Keratinocyte (primary cell): ENCODE data around the gene IDH3A. TPM values are rescaled to one million over a fixed set of nuclear protein-coding genes. Genes with fewer than 3 reads are reported as not detected.

Experiments
- DNase-seq: peaks from one replicate; pipeline ENCODE4 v3.0.0-alpha.2; 2011; ENCODE audit warnings: low read depth, missing footprints, low spot score
- FAIRE-seq: peaks from 2 replicates; lab custom pipeline; 2011; peaks lifted over from hg19 to GRCh38; lab: Jason Lieb, UNC
- H2AFZ ChIP-seq: 2 replicates; pipeline ENCODE4 v1.6.0; 2012; ENCODE audit warnings: low read length, control low read depth, inconsistent platforms; ENCODE audit not compliant: control insufficient read depth
- H3K27ac ChIP-seq: 2 replicates; pipeline ENCODE4 v1.5.1; 2011; ENCODE audit warnings: low read length; ENCODE audit not compliant: control insufficient read depth, insufficient read depth
- H3K27me3 ChIP-seq: 3 replicates; pipeline ENCODE4 v1.6.0; 2011; ENCODE audit warnings: low read length; ENCODE audit not compliant: control insufficient read depth, insufficient read depth; ENCODE audit errors: extremely low read depth
- H3K36me3 ChIP-seq, 2 experiments: 2 replicates in 1 of 2; 3 replicates in 1 of 2; pipeline ENCODE4 v1.5.1; 2011; ENCODE audit warnings: low read length in 2 of 2, mild to moderate bottlenecking in 1 of 2; ENCODE audit not compliant: control insufficient read depth in 2 of 2, insufficient read depth in 2 of 2; ENCODE audit errors: extremely low read depth in 1 of 2
- H3K4me1 ChIP-seq: 3 replicates; pipeline ENCODE4 v1.5.1; 2011; ENCODE audit warnings: low read length; ENCODE audit not compliant: control insufficient read depth, insufficient read depth; ENCODE audit errors: extremely low read depth
- H3K4me2 ChIP-seq: 3 replicates; pipeline ENCODE4 v1.6.0; 2011; ENCODE audit warnings: low read depth, low read length; ENCODE audit not compliant: control insufficient read depth, insufficient read depth; ENCODE audit errors: extremely low read depth
- H3K4me3 ChIP-seq, 3 experiments: fragments of 200-600 bp in 1 of 3; sonication (generic) in 1 of 3; 2 replicates in 2 of 3; 3 replicates in 1 of 3; pipeline ENCODE4 v1.5.1; 2011 to 2016; ENCODE audit warnings: low read length in 3 of 3, mild to moderate bottlenecking in 3 of 3, control low read depth in 2 of 3, inconsistent platforms in 1 of 3, low read depth in 1 of 3, mixed read lengths in 1 of 3, mixed run types in 1 of 3, moderate library complexity in 1 of 3; ENCODE audit not compliant: control insufficient read depth in 2 of 3, insufficient read depth in 2 of 3; ENCODE audit errors: extremely low read depth in 1 of 3
- H3K79me2 ChIP-seq: 2 replicates; pipeline ENCODE4 v1.6.0; 2012; ENCODE audit warnings: low read length; ENCODE audit not compliant: control insufficient read depth, insufficient read depth
- H3K9ac ChIP-seq: 3 replicates; pipeline ENCODE4 v1.6.0; 2011; ENCODE audit warnings: low read length; ENCODE audit not compliant: control insufficient read depth, insufficient read depth; ENCODE audit errors: extremely low read depth
- H3K9me1 ChIP-seq: 3 replicates; pipeline ENCODE4 v1.6.0; 2011; ENCODE audit warnings: low read length; ENCODE audit not compliant: control insufficient read depth, insufficient read depth; ENCODE audit errors: extremely low read depth
- H3K9me3 ChIP-seq: 2 replicates; pipeline ENCODE4 v1.5.1; 2012; ENCODE audit warnings: low read depth, low read length; ENCODE audit not compliant: control insufficient read depth
- H4K20me1 ChIP-seq: 3 replicates; pipeline ENCODE4 v1.6.0; 2011; ENCODE audit warnings: low read length; ENCODE audit not compliant: control insufficient read depth, insufficient read depth; ENCODE audit errors: extremely low read depth
- EZH2 ChIP-seq: IDR thresholded peaks from one replicate; pipeline ENCODE4 v1.6.1; 2012; ENCODE audit warnings: inconsistent platforms, mild to moderate bottlenecking, low read length, moderate library complexity
- dilution Hi-C: fragments of 300-500 bp; cut with MboI; formaldehyde crosslinking; loops from one replicate; pipeline ENCODE4 v1.7.0; 2020; ENCODE audit warnings: low sequenced_read_pairs; ENCODE audit not compliant: extremely low pct_ligation_motif_present
- polyA plus RNA-seq, 5 experiments: library from polyadenylated mRNA; depleted of rRNA in 3 of 5; stranded (reverse) in 3 of 5; stranded (forward) in 1 of 5; unstranded in 1 of 5; fragments of >200 nt; gene quantifications; 1 replicate in 1 of 5; 2 replicates in 3 of 5; 3 replicates in 1 of 5; pipeline versions ENCODE4 v1.2.1 to v1.2.3, GENCODE V29; 2011 to 2012; ENCODE audit warnings: missing spikeins in 2 of 5, low read depth in 1 of 5, low replicate concordance in 1 of 5
- TF ChIP-seq, protein P1 (sequence below), 3 experiments: IDR thresholded peaks in 1 of 3; conservative IDR thresholded peaks in 1 of 3; optimal IDR thresholded peaks in 1 of 3; 2 replicates in 2 of 3; 3 replicates in 1 of 3; pipeline versions ENCODE3 to v1.5.1; 2011; ENCODE audit warnings: low read length in 3 of 3, mild to moderate bottlenecking in 3 of 3, moderate library complexity in 2 of 3, control low read depth in 1 of 3, inconsistent platforms in 1 of 3; ENCODE audit not compliant: insufficient read depth in 2 of 3; ENCODE audit errors: extremely low read depth in 1 of 3

Gene IDH3A
- polyA plus RNA-seq, 1 donor (not counting 4 experiments of a cell fraction or from before 2014, with no cell fraction given) = 118 TPM

DNA sequence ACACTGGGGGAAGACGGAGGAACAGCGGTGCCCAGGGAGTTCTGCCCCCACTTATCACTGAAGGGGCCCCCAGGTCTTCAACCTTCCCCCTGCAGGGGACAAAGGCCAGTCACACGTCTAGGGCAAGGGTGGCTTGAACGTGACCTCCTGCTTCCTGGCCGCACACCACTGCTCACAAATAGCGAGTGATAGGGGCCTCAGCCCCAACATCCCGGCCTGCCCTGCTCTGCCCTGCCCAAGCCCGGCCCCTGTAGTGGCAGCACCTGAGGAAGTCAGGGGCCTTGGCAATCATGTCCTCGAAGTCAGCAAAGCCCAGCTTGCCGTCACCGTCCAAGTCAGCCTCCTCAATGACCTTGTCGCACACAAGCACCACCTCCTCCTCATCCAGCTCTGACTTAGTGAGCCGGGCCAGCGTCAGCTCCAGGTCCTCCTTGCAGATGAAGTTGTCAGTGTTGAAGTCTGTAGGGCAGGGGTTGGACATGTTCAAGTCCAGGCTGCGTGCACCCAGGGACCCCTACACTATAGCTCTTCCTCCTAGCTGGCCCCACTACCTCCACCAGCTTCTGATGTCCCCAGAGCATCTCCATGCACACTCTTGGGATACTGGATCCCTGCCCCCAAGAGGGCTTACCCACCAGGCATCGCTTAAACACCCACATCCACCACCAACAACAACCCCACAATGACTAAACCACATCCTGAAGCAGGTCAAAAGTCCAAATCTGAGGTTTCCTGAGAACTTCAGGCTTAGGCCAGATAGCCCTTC is 43.5 kb upstream of the IDH3A start:
- Histone ChIP-seq H2AFZ (no peak overlapping the region), H4K20me1 (no peaks in the 10 kb centered on the region), H3K36me3 (no peaks in the 10 kb centered on the region), H3K79me2 (no peaks in the 10 kb centered on the region), H3K27ac (no peak overlapping the region), H3K4me3 (no peak overlapping the region), H3K9me1 (no peaks in the 10 kb centered on the region), H3K4me1 (no peaks in the 10 kb centered on the region), H3K27me3 (no peaks in the 10 kb centered on the region), H3K9ac (no peak overlapping the region), H3K4me2 (no peak overlapping the region), H3K9me3 (no peaks in the 10 kb centered on the region)
- FAIRE-seq (no peak), DNase-seq (no peak)
- TF ChIP-seq, protein P1, sequence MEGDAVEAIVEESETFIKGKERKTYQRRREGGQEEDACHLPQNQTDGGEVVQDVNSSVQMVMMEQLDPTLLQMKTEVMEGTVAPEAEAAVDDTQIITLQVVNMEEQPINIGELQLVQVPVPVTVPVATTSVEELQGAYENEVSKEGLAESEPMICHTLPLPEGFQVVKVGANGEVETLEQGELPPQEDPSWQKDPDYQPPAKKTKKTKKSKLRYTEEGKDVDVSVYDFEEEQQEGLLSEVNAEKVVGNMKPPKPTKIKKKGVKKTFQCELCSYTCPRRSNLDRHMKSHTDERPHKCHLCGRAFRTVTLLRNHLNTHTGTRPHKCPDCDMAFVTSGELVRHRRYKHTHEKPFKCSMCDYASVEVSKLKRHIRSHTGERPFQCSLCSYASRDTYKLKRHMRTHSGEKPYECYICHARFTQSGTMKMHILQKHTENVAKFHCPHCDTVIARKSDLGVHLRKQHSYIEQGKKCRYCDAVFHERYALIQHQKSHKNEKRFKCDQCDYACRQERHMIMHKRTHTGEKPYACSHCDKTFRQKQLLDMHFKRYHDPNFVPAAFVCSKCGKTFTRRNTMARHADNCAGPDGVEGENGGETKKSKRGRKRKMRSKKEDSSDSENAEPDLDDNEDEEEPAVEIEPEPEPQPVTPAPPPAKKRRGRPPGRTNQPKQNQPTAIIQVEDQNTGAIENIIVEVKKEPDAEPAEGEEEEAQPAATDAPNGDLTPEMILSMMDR (optimal IDR thresholded peaks at IDR 0.05 in 1 of 3, IDR thresholded peaks at IDR 0.05 in 1 of 3, conservative IDR thresholded peaks at IDR 0.05 in 1 of 3; ENCODE audit: extremely low read depth in 1 of 3, insufficient read depth in 2 of 3, low read length in 3 of 3) = no peak
- TF ChIP-seq EZH2 = no peak
- dilution Hi-C loops = no loop called here

DNA sequence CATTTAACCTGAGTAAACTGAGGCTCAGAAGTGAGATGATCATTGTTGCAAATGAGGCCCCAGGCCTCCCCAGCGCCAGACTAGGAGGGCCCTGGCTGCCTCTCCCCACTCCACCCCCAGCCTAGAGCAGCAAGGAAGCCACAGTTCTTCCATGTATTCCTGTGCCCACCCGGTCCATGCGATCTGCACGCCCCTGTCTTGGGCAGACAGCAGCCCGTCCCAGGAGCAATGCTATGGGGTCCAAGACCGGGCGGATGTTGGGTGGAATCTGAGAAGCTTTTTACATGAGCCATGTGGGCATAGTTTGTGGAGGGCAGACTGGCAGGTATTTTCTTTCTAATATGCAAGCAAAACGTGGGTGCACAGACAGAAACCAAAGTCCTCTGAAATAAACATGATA is 41.7 kb upstream of the IDH3A start:
- no peak for FAIRE-seq

More for the DNA sequence above, 41.7 kb upstream of the IDH3A start:
- TF ChIP-seq EZH2 = no peak
- TF ChIP-seq, protein P1 (optimal IDR thresholded peaks at IDR 0.05 in 1 of 3, IDR thresholded peaks at IDR 0.05 in 1 of 3, conservative IDR thresholded peaks at IDR 0.05 in 1 of 3; ENCODE audit: extremely low read depth in 1 of 3, insufficient read depth in 2 of 3, low read length in 3 of 3) = no peak
- Histone ChIP-seq H3K27ac (no peak overlapping the region), H3K36me3 (no peaks in the 10 kb centered on the region), H3K4me2 (no peak overlapping the region), H3K4me3 (no peak overlapping the region), H3K27me3 (no peaks in the 10 kb centered on the region), H2AFZ (no peak overlapping the region), H3K9me1 (no peaks in the 10 kb centered on the region), H4K20me1 (no peaks in the 10 kb centered on the region), H3K79me2 (no peaks in the 10 kb centered on the region), H3K9me3 (no peaks in the 10 kb centered on the region), H3K9ac (no peak overlapping the region), H3K4me1 (no peaks in the 10 kb centered on the region)
- no peak for DNase-seq
- dilution Hi-C loops = no loop called here
